HG03571 (cell line): ENCODE measurements around the gene MLXIP.

ENCODE experiments used
- ATAC-seq: cut with Tn5 transposase; IDR thresholded peaks from one replicate; pipeline ENCODE4 v1.9.1; 2021; ENCODE audit not compliant: unreplicated experiment

Gene MLXIP

DNA sequence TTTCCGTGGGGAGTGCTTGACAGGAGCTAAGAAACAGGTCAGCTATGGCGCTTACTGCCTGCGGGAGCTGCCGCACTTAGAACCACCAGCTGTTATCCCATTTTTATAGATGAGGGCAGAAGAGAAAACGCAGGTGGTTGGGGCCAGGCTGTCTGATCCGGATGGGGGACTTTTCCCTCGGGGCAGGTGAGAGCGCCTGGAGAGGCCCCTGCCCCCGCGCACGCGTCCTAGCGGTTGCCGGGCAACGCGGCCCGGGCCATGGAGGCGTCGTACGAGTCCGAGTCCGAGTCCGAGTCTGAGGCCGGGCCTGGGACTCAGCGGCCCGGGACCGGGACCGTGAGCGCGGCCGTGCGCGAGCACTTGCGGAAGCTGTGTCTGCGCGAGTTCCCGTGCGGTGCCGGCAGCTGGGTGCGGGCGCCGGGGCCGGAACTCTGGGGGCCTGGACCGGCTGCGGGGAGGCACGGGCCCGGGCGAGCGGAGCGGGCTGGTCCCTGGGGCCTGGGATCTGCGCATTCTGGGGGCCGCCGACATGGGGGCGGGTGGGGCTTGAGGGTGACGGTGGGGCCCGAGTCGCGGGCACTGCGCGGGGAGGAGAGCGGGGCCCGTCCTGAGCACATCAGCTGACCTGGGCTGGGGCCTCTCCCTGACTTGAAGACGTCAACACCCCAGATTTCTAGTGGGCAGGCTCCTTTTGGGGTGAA, 104.5 kb downstream of the MLXIP start, which contains the start of gene LRRC43:
LRRC43 (plus strand) TSS at position 237 of the 701 bp plus-strand sequence; CDS start at position 259, 22 bp downstream.
- ATAC-seq: no peak

DNA sequence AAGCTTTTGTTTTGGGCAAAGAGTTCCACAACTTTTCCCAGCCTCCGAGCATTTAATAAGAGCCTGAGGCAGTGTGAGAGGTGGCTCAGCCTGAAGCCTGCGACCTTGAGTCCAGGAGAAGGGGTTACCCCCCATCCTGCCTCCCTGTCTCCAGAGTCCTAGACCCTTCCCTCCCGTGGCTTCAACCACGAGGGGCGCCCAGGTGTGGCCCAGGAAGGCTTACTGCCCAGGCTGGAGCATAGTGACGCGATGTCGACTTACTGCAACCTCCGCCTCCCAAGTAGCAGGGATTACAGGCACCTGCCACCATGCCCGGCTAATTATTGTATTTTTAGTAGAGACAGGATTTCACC, 105.0 kb downstream of the MLXIP start:
- no peak for ATAC-seq

DNA sequence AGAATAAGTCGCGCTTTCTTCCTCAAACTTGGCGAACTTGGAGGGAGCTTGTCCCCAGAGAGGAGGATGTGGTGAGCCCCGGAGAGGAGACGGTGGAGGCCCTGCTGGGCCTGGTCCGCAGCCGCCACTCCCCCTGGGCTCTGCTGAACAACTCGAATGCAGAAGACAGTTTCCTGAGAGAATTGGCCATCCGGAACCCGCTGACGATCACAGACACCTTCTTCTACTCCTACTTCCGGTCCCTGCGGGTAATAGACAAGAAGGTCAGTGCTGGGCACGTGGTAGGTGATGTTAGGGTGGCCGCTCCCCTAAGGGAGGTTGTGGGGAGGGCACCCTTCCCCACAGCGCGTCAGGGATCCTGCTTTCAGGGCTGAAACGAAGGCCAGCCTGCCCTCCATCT, 106.0 kb downstream of the MLXIP start:
- ATAC-seq: no peak

DNA sequence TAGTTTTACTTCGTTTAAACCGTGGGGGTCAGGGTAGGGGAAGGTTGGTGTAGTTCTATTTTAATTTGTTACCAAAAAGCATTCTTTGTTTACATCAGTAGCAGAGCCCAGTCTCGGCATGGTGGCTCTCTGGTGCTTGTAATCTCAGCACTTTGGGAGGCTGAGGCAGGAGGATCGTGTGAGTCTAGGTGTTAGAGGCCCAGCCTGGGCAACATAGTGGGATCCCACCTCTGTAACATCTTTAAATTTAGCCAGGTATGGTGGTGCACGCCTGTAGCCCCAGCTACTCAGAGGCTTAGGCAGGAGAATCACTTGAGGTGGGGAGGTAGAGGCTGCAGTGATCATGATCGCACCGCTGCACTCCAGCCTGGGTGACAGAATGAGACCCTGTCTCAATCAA, 106.5 kb downstream of the MLXIP start:
- ATAC-seq: no peak

DNA sequence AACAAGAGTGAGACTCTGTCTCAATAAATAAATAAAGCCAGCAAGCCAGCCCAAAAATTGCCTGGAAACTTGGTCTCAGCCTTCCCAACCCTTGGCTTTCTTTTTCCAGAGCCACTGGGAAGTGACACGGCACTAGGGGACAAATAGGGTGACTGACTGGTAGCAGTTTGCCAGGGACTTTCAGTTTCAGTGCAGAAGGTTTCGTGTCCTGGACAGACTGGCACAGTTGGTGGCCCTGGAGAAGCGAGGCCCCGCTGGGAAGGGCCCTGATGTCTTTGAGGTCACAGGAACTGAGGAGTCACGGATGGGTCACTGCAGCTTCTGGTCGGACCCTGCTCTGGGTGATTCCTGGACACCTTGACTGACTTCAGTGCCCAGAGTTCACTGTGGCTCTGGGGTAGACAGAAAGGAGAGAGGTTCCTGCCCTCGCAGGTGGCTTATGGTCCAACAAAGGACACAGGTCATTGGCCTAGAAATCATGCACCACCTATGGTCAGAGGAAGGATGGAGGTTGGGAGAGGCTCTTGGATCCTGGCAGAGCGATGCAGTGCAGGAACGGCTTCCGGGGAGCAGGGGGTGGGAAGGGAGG, 107.0 kb downstream of the MLXIP start:
- ATAC-seq: no peak

DNA sequence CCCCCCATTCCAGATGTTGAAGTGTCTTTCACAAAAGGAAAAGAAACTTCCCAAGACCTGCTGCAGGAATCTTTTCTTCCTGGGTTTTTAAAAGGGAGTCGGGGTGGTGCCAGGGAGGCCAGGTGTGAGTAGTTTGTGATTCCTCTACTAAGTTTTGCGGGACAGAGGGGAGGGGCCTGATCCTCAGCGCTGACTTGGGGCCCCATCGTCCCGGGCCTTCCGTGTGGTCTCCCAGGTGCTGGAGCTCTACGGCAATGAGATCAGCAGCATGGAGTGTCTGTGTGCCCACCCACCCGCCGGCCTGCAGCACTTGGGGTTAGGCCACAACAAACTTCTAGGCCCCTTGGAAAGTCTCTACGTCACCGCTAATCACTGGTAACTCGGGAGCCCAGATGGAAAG, 108.9 kb downstream of the MLXIP start:
- no peak for ATAC-seq

DNA sequence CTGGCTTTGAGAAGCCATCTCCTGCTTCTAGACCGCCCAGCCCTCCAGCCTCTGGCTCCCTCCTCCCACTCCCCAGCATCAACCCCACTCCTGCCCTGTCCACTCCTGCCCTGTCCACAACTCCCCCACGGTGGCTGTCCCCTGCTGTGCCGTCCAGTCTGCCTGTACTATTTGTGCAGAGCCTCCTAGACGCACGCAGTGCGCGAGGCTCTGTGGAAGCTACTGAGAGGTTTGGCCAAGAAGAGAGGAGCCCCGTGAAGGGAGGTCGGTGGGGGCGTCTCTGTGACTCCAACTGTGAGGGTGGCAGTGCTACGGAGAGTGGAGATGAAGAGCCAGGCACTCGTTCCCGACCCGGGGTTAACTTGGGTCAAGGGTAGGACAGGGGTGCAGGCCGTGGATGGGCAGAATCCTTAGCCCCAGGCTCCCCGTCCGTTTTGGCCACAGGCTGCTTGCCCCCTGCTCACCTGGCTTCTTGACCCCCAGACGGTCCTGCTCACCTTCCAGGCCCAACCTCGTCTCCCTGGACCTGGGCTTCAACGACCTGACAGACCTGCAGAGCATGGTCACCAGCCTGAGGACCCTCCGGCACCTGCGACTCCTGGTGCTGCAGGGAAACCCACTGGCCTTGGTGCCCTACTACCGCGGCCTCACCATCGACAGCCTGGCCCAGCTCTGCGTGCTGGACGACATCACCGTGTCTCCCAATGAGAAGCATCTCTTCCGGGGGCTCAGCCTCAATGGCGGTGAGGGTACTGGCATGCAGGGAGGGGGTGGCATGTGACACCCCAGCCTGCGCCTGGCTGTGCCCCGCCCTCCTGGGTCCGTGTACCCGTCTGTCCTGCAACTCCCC, 111.3 kb downstream of the MLXIP start:
- no peak for ATAC-seq

DNA sequence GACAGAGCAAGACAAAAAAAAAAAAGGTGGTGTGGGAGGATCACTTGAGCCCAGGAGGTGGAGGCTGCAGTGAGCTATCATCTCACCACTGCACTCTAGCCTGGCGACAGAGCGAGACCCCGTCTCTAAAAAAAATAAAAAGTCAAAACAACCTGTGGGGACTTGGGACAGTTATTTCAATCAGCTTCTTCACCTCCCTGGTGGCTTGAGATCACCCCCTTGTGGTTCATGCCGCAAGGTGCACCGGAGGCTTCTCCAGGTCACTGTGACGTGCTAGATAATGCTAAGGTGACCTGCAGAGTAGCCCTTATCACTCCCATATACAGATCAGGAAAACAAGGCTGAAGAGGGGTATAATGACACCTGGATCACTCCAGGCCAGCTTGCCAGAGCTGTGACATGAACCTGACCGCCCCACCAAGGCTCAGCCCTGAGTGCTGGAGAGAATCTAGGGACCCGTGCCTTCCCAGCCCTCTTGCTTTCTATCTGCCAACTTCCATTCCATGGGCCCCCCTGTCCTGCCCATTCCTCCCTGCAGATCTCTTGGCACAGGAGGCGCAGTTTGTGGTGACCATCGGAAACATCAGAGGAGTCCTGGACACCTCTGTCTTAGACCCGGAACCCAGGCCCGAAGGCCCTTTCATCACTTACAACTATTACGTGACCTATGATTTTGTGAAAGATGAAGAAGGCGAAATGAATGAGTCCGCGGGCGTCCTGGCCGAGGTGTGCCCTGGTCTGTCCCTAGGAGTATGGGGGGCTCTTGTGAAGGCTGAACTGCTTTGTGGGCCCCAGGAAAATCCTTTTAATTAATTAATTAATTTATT, 112.5 kb downstream of the MLXIP start:
- no peak for ATAC-seq

DNA sequence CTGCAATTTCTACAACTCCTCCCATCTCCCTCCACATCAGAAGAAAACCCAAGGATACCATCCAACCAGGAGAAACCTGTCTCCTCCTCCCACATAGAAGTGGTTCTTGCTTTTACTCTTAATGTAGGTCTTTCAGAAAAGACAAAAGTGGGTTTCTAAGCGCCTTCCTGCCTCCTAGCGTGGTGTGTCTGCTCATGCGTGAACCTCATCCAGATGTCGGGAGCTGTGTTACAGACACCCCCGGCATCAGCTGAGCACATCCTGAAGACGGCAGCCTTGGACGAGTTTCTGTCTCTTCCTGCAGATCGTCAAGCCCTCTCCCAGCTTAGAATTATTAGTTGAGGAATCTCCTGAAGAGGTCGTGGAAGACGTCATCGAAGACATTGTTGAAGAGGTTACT, 113.9 kb downstream of the MLXIP start:
- ATAC-seq: no peak

DNA sequence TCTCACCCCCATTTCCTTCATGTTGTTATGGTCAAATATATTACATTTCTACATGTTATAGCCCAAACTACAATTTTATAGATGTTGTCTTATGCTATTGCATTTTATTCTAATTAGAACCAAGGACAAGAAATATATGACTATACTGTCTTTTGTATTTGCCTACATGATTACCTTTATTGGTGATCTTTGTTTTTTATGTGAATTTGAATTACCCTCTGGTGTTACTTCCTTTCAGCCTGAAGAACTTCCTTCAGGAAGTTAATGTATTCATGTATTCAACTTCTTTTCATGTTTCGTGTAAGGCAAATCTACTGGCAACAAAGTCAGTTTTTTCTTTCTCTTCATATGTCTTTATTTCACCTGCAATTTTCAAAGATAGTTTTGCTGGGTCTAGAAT, 116.2 kb downstream of the MLXIP start:
- no peak for ATAC-seq

DNA sequence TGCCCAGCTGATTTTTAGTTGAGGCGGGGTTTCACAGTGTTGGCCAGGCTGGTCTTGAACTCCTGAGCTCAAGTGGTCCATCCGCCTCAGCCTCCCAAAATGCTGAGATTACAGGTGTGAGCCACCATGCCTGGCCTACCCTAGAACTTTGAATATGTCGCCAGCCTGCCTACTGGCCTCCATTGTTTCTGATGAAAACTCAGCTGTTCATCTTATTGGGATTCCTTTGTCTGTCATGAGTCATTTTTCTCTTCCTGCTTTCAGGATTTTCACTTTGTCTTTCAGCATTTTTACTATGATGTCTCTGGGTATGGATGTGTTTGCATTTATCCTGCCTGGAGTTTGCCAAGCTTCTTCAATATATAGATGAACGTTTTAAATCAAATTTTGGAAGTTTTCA, 116.8 kb downstream of the MLXIP start:
- ATAC-seq: no peak
